KMS-11 (cell line): ENCODE data around the gene HAPLN2.

ENCODE experiments used
- H2AFZ ChIP-seq: fragments of 200-600 bp; sonication (generic); 2 replicates; pipeline ENCODE4 v1.6.1; 2016; ENCODE audit warnings: antibody characterized with exemption, mixed run types, low read depth
- H3K27ac ChIP-seq: fragments of 200-600 bp; sonication (generic); 2 replicates; pipeline ENCODE4 v1.6.1; 2016; ENCODE audit warnings: mild to moderate bottlenecking, mixed run types
- H3K27me3 ChIP-seq: fragments of 200-600 bp; sonication (generic); 2 replicates; pipeline ENCODE4 v1.6.1; 2017; ENCODE audit warnings: mild to moderate bottlenecking, low read depth, mixed run types, moderate library complexity; ENCODE audit not compliant: insufficient read depth
- H3K36me3 ChIP-seq: fragments of 200-600 bp; sonication (generic); 2 replicates; pipeline ENCODE4 v1.6.1; 2017; ENCODE audit warnings: mild to moderate bottlenecking, mixed run types; ENCODE audit not compliant: insufficient read depth
- H3K4me1 ChIP-seq: fragments of 200-600 bp; sonication (generic); 2 replicates; pipeline ENCODE4 v1.6.1; 2016; ENCODE audit warnings: mild to moderate bottlenecking, low read depth, mixed run types; ENCODE audit not compliant: poor library complexity, severe bottlenecking
- H3K4me2 ChIP-seq: fragments of 200-600 bp; sonication (generic); 2 replicates; pipeline ENCODE4 v1.7.0; 2016; ENCODE audit warnings: mild to moderate bottlenecking, mixed run types
- H3K4me3 ChIP-seq: fragments of 200-600 bp; sonication (generic); IDR thresholded peaks from 2 replicates; pipeline ENCODE4 v1.6.1; 2017; ENCODE audit warnings: low read depth, low read length, mixed read lengths; ENCODE audit not compliant: insufficient read depth
- H3K79me2 ChIP-seq: fragments of 200-600 bp; sonication (generic); 2 replicates; pipeline ENCODE4 v1.6.1; 2016; ENCODE audit warnings: low read depth, mixed run types; ENCODE audit not compliant: insufficient read depth
- H3K9ac ChIP-seq: fragments of 200-600 bp; sonication (generic); 2 replicates; pipeline ENCODE4 v1.6.1; 2016; ENCODE audit warnings: mild to moderate bottlenecking, mixed run types
- H4K20me1 ChIP-seq: fragments of 200-600 bp; sonication (generic); 2 replicates; pipeline ENCODE4 v1.6.1; 2016; ENCODE audit warnings: mild to moderate bottlenecking, mixed run types; ENCODE audit not compliant: insufficient read depth
- TF ChIP-seq, protein P1 (sequence below): fragments of 200-600 bp; sonication (generic); conservative IDR thresholded peaks from 2 replicates; pipeline ENCODE4 v1.6.1; 2017; ENCODE audit warnings: low read depth, mild to moderate bottlenecking, antibody characterized with exemption, low read length, moderate library complexity, mixed read lengths

HAPLN2 gene

DNA sequence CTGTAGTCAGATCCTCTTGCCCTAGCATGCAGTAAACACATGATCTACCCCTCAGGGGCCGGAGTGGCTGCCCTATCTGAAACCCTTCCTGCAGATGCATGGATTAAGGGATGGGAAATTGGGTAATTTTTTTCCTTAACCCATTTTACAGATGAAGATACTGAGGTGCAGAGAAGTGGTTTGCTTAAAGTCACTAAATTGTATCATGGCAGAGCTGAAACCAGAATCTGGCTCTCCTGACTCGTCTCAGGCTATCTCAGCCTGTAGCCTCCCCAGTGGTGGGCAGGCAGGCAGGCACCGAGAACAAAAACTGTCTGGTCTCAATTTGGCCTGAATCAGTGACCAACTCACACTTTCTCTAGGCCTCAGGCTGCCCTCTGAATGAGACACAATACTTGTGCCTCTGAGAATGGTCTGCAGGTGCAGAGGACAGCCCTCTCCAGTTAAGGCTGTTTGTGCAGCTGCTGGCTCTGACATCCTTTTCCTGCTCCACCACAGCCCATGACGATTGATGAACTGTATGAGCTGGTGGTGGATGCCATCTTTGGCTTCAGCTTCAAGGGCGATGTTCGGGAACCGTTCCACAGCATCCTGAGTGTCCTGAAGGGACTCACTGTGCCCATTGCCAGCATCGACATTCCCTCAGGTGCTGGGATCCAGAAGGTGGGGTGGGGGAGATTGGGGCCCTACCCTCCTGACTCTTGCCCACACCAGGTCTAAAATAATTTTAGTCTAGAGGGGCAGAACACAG lies 26.1 kb upstream of the HAPLN2 start:
- Histone ChIP-seq H4K20me1 (no peaks in the 10 kb centered on the region), H3K4me1 (peaks cover 35% of the 10 kb centered on the region), H3K79me2 (peaks cover 17% of the 10 kb centered on the region; the same call in 1 of the 2 replicates), H3K9ac (no peak overlapping the region; the same call in 1 of the 2 replicates), H3K4me2 (peak overlapping the region; percentile 68), H3K27me3 (no peaks in the 10 kb centered on the region), H3K36me3 (peaks cover 33% of the 10 kb centered on the region; the same call in 1 of the 2 replicates), H2AFZ (no peak overlapping the region), H3K27ac (peak overlapping the region; percentile 12; the same call in 1 of the 2 replicates), H3K4me3 (no peak overlapping the region)
- TF ChIP-seq, protein P1, sequence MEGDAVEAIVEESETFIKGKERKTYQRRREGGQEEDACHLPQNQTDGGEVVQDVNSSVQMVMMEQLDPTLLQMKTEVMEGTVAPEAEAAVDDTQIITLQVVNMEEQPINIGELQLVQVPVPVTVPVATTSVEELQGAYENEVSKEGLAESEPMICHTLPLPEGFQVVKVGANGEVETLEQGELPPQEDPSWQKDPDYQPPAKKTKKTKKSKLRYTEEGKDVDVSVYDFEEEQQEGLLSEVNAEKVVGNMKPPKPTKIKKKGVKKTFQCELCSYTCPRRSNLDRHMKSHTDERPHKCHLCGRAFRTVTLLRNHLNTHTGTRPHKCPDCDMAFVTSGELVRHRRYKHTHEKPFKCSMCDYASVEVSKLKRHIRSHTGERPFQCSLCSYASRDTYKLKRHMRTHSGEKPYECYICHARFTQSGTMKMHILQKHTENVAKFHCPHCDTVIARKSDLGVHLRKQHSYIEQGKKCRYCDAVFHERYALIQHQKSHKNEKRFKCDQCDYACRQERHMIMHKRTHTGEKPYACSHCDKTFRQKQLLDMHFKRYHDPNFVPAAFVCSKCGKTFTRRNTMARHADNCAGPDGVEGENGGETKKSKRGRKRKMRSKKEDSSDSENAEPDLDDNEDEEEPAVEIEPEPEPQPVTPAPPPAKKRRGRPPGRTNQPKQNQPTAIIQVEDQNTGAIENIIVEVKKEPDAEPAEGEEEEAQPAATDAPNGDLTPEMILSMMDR = no peak

DNA sequence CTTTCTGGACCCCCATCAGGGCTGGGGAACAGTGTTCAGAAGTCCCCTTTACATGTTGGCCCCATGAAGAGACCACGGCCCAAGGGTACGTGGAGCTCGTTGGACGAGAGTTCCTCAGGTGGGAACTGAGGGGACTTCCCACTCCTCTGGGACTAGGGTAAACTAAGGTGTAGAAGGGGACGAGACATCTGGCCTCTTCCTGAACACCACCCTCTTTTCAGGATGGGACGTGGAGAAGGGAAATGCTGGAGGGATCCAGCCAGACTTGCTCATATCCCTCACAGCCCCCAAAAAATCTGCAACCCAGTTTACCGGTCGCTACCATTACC lies 25.6 kb upstream of the HAPLN2 start:
- no peaks in the 10 kb centered on the region for H3K27me3 ChIP-seq
- H4K20me1 ChIP-seq = no peaks in the 10 kb centered on the region
- H3K79me2 ChIP-seq = peaks cover 22% of the 10 kb centered on the region
- no peak overlapping the region for H3K4me3 ChIP-seq
- H3K4me2 ChIP-seq = peak overlapping the region; percentile 1; the same call in 1 of the 2 replicates
- no peak overlapping the region for H2AFZ ChIP-seq
- H3K36me3 ChIP-seq = peaks cover 34% of the 10 kb centered on the region; the same call in 1 of the 2 replicates
- H3K27ac ChIP-seq = peak overlapping the region; percentile 12; the same call in 1 of the 2 replicates
- TF ChIP-seq, protein P1 = no peak
- H3K9ac ChIP-seq = no peak overlapping the region
- H3K4me1 ChIP-seq = peaks cover 35% of the 10 kb centered on the region

DNA sequence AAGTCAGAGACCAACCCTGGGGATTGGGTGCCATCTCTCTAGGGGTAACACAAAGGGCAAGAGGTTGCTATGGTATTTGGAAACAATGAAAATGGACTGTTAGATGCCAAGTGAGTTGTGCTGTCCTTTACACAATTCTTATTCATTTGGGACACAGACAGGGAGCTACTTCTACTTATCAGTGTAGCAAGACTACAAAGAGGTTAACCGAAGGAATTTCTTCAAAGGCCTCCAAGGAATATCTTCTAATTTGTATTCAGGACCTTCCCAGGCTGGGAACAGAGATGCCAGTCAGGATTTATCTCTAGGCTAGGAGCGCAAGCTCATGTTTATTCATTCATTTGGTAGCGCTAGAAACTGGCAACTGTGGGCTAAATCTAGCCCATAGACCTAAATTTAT lies 25.0 kb upstream of the HAPLN2 start:
- Histone ChIP-seq H3K79me2 (peaks cover 28% of the 10 kb centered on the region), H3K27me3 (no peaks in the 10 kb centered on the region), H3K36me3 (peaks cover 34% of the 10 kb centered on the region; the same call in 1 of the 2 replicates), H2AFZ (no peak overlapping the region), H3K4me3 (no peak overlapping the region), H3K4me2 (no peak overlapping the region), H4K20me1 (no peaks in the 10 kb centered on the region), H3K9ac (no peak overlapping the region), H3K27ac (peak overlapping the region; percentile 11; the same call in 1 of the 2 replicates), H3K4me1 (peaks cover 38% of the 10 kb centered on the region)
- TF ChIP-seq, protein P1 = no peak

DNA sequence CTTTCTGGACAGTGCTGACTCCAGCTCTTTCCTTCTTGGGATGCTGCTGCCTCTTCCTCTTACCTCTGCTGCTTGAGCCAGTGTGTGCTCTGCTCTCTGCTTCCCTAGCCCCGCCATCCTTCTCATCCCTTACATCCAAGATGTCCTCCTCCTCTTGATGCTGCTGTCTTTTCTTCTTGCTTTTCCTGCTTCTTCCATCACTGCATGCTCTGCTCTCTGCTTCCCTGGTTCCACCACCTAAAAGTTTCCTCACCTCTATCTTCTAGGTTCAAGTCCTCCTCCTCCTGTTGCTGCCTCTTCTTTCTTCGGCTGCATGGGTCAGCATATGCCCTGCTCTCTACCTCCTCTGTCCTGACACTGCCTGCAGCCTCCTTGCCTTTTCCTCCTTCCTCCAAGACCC lies 24.2 kb upstream of the HAPLN2 start:
- Histone ChIP-seq H3K27me3 (no peaks in the 10 kb centered on the region), H3K79me2 (peaks cover 36% of the 10 kb centered on the region), H3K36me3 (peaks cover 34% of the 10 kb centered on the region; the same call in 1 of the 2 replicates), H3K4me2 (no peak overlapping the region), H4K20me1 (no peaks in the 10 kb centered on the region), H3K4me1 (peaks cover 46% of the 10 kb centered on the region), H3K4me3 (no peak overlapping the region), H3K9ac (no peak overlapping the region), H3K27ac (peak overlapping the region; percentile 11; the same call in 1 of the 2 replicates), H2AFZ (no peak overlapping the region)
- TF ChIP-seq, protein P1 = no peak
